ENCODE measurements around the gene ZNF175.
"Not testable (repeated sequence)": the region's sequence is repeated elsewhere in the genome, so short reads cannot be mapped to it uniquely, and the experiment has no call there.

The ZNF175 gene

DNA sequence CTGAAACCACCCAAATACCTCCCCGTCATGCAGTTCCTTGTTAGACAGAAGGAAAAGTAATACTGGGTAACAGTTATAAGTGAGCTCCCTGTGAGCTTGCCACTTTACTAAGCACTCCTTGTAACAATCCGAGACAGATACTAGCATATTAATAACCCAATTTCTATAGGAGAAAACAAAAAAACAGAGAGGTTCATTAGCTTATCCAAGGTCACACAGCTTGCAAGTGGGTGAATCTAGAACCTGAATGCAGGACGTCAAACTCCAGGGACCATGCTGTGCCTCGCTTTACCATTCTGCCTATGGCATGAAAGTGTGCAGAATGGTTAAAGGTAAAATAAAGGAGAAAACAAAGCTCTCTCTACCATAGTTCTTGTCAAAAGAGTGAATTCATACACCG is 43.7 kb downstream of the ZNF175 start:
- Histone ChIP-seq H3K4me1 (ENCODE audit: insufficient read depth, low read length) (no peaks in the 10 kb centered on the region), H3K9me3 (ENCODE audit: low read length) (no peaks in the 10 kb centered on the region), H3K27ac (ENCODE audit: low read depth, low read length) (no peak overlapping the region), H3K4me3 (ENCODE audit: low read depth in 1 of 2, low read length in 2 of 2) (no peak overlapping the region), H3K36me3 (ENCODE audit: insufficient read depth, low read length) (no peaks in the 10 kb centered on the region), H3K27me3 (ENCODE audit: control insufficient read depth in 1 of 2, insufficient read depth in 2 of 2, low read length in 2 of 2) (peaks cover 8 to 18% of the 10 kb centered on the region in 2 donors), H3K9ac (ENCODE audit: low read length) (no peak overlapping the region)

DNA sequence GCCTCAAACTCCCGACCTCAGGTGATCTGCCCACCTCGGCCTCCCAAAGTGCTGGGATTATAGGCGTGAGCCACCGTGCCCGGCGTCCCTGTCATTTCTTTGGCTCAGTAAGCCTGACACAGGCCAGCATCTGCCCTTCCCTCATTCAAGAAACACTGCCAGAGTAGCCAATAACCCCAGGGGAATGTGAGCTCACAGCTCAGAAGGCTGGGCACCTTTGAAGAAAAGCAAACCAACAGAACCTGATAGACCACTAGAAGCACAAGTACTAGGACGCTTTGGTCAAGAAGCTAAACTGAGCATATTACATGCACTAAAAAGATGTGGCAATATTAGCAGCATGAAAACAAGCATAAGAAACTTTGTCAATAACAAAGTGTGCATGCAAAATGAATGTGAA is 44.9 kb downstream of the ZNF175 start:
- Histone ChIP-seq H3K9ac (ENCODE audit: low read length) (no peak overlapping the region), H3K27me3 (ENCODE audit: control insufficient read depth in 1 of 2, insufficient read depth in 2 of 2, low read length in 2 of 2) (peaks cover 8 to 18% of the 10 kb centered on the region in 2 donors), H3K27ac (ENCODE audit: low read depth, low read length) (no peak overlapping the region), H3K9me3 (ENCODE audit: low read length) (no peaks in the 10 kb centered on the region), H3K4me1 (ENCODE audit: insufficient read depth, low read length) (no peaks in the 10 kb centered on the region), H3K36me3 (ENCODE audit: insufficient read depth, low read length) (no peaks in the 10 kb centered on the region), H3K4me3 (ENCODE audit: low read depth in 1 of 2, low read length in 2 of 2) (no peak overlapping the region)

DNA sequence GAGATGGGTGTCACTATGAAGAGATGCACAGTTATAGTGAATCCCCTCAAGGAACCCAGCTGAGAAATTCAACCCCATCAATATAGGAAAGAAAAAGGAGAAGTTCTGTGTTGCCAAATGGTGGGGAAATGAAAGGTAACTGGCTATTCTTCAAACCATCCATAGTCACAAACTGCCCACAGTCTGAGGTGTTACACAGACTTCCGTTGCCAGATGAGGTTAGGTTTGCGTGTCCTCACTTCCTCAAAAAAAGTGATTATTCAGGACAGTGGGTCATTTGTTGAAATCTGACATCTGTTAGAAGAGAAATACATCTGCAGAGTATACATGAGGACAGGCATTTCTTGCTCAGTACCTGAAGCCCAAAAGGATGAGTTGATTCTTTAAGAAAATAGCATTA is 50.1 kb downstream of the ZNF175 start:
- Histone ChIP-seq H3K36me3 (ENCODE audit: insufficient read depth, low read length) (no peaks in the 10 kb centered on the region), H3K4me3 (ENCODE audit: low read depth in 1 of 2, low read length in 2 of 2) (no peak overlapping the region), H3K9ac (ENCODE audit: low read length) (no peak overlapping the region), H3K4me1 (ENCODE audit: insufficient read depth, low read length) (no peaks in the 10 kb centered on the region), H3K27ac (ENCODE audit: low read depth, low read length) (no peak overlapping the region), H3K9me3 (ENCODE audit: low read length) (no peaks in the 10 kb centered on the region), H3K27me3 (ENCODE audit: control insufficient read depth in 1 of 2, insufficient read depth in 2 of 2, low read length in 2 of 2) (no peaks in the 10 kb centered on the region)

DNA sequence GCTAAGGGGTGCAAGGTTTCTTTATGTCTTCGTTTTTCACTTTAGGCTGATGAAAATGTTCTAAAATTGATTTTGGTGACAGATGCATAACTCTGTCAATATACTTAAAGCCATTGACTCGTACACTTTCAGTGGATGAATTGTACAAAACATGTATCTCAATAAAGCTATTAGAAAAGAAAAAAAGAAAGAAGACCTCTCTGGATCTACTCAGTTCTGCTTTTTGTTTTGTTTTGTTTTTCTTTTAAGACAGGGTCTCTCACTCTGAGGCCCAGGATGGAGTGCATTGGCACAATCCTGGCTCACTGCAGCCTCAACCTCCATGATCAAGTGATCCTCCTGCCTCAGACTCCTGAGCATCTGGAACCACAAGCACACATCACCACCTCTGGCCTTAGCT is 55.6 kb downstream of the ZNF175 start:
- no peak overlapping the region for H3K4me3 ChIP-seq (ENCODE audit: low read depth in 1 of 2, low read length in 2 of 2)
- no peaks in the 10 kb centered on the region for H3K9me3 ChIP-seq (ENCODE audit: low read length)
- H3K4me1 ChIP-seq (ENCODE audit: insufficient read depth, low read length): no peaks in the 10 kb centered on the region
- no peaks in the 10 kb centered on the region for H3K36me3 ChIP-seq (ENCODE audit: insufficient read depth, low read length)
- peaks cover 0 to 7% of the 10 kb centered on the region in 2 donors for H3K27me3 ChIP-seq (ENCODE audit: control insufficient read depth in 1 of 2, insufficient read depth in 2 of 2, low read length in 2 of 2)
- H3K9ac ChIP-seq (ENCODE audit: low read length): no peak overlapping the region
- no peak overlapping the region for H3K27ac ChIP-seq (ENCODE audit: low read depth, low read length)

DNA sequence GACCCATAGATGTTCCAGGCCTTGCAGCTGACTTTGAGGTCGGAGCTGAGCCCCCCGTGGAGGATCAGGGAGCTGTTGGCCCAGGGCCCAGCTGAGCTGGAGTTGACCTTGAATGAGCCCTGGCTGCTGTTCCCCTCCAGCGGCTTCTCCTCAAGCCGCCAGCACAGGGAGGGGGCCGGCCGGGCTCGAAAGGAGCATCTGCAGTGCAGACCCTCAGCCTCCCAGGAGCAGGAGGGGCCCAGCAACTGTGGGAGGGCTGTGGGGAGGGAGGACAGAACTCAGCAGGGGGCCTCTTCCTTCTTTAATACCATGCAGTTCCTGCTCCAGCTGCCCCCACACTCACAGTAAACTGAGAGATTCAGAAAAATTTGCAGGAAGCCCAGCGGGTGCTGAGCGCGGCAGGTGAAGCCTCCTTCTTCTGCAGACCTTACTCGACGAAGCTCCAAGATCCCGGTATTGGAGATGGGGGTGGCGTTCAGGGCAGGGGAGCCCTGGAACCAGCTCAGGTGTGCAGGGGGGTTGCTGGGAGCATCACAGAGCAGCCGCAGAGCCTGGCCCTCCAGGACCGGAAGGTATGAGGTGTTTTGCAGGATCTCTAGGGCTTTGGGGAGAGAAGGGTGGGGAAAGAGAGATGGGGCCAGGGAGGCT is 56.5 kb downstream of the ZNF175 start:
- no peaks in the 10 kb centered on the region for H3K4me1 ChIP-seq (ENCODE audit: insufficient read depth, low read length)
- H3K4me3 ChIP-seq (ENCODE audit: low read depth in 1 of 2, low read length in 2 of 2): no peak overlapping the region
- no peaks in the 10 kb centered on the region for H3K9me3 ChIP-seq (ENCODE audit: low read length)
- peaks cover 0 to 7% of the 10 kb centered on the region in 2 donors for H3K27me3 ChIP-seq (ENCODE audit: control insufficient read depth in 1 of 2, insufficient read depth in 2 of 2, low read length in 2 of 2)
- H3K27ac ChIP-seq (ENCODE audit: low read depth, low read length): no peak overlapping the region
- no peak overlapping the region for H3K9ac ChIP-seq (ENCODE audit: low read length)
- no peaks in the 10 kb centered on the region for H3K36me3 ChIP-seq (ENCODE audit: insufficient read depth, low read length)

DNA sequence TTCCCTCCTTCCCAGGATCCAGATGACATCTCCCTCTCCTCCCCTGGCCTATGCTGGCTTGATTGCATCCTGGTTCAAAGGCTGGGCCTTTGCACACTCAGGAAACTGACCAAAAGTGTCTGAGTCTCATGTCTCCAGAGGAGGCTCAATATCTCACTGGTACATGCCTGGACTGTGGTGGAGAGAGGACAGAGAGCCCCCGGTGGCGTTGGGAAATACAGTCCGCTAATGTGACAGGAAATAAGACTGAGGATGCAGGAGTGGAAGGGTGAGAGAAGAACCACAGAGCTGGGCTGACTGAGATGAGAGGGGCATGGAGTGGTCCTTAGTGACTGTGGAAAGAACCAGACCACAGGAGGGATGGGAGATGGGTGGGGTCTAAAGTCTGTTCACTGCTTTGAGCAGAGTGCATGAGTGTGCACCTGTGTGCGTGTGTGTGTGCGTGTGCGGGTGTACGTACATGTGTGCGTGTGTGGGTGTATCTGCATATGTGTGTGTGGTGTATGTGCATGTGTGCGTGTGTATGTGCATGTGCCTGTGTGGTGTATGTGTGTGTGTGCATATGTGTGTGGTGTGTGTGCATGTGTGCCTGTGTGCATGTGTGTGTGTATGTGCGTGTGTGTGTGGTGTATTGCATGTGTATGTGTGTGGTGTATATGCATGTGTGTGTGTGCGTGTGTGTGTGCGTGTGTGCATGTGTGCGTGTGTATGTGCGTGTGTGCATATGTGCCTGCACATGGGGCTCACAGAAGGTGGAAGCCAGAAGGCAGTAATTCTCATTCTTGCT is 57.3 kb downstream of the ZNF175 start:
- Histone ChIP-seq H3K9me3 (ENCODE audit: low read length) (no peaks in the 10 kb centered on the region), H3K27ac (ENCODE audit: low read depth, low read length) (no peak overlapping the region), H3K4me3 (ENCODE audit: low read depth in 1 of 2, low read length in 2 of 2) (no peak overlapping the region), H3K27me3 (ENCODE audit: control insufficient read depth in 1 of 2, insufficient read depth in 2 of 2, low read length in 2 of 2) (peaks cover 0 to 7% of the 10 kb centered on the region in 2 donors), H3K4me1 (ENCODE audit: insufficient read depth, low read length) (no peaks in the 10 kb centered on the region), H3K9ac (ENCODE audit: low read length) (no peak overlapping the region), H3K36me3 (ENCODE audit: insufficient read depth, low read length) (no peaks in the 10 kb centered on the region)

DNA sequence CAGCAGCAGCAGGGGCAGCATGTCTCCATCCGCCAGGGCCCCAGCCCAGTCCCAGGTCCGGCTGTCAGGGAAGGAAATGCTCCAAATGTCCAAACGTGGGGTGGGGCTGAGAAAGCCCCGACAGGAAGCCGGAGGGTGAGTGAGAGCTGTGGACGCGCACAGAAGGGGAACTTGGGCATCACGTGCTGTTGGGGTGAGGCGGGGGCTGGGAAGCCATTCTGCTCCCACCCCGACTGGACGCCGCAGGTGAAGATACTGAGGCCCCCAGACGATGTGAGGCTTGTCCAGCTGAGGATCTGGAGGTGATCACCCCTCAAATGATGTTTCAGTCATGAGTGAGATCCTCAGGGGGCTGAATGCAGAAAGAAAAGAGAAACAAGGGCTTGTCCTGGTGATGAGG is 59.2 kb downstream of the ZNF175 start, which contains the start of gene SIGLEC5:
Gene SIGLEC5, minus strand, starts transcription at position 87 of the 400 bp plus-strand sequence. Its CDS starts 66 bp downstream, at position 21.
- H3K4me3 ChIP-seq (ENCODE audit: low read depth in 1 of 2, low read length in 2 of 2); H3K9me3 ChIP-seq (ENCODE audit: low read length); H3K4me1 ChIP-seq (ENCODE audit: insufficient read depth, low read length); H3K27me3 ChIP-seq (ENCODE audit: control insufficient read depth in 1 of 2, insufficient read depth in 2 of 2, low read length in 2 of 2); H3K36me3 ChIP-seq (ENCODE audit: insufficient read depth, low read length); H3K9ac ChIP-seq (ENCODE audit: low read length); H3K27ac ChIP-seq (ENCODE audit: low read depth, low read length): not testable (repeated sequence)

DNA sequence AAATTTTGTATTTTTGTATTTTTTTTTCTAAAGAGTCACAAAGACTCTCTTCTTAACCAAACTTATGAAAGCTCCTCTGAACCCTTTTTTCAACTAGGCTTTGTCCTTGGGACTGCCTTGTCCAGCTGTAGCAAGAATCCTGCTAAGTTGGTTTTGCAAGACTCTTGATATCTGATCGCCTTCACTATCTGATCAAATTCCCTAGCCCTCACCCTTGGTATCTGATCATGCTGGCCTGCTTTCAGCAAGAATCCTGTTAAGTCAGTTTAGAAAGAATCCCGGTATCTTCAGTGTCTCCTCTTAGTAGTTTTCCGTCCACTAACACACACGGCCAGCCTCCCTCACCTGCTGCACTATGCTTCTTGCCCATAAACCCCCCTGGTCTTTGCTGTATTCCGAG is 61.0 kb downstream of the ZNF175 start:
- Histone ChIP-seq H3K9ac (ENCODE audit: low read length) (no peak overlapping the region), H3K4me1 (ENCODE audit: insufficient read depth, low read length) (no peaks in the 10 kb centered on the region), H3K9me3 (ENCODE audit: low read length) (no peaks in the 10 kb centered on the region), H3K27me3 (ENCODE audit: control insufficient read depth in 1 of 2, insufficient read depth in 2 of 2, low read length in 2 of 2) (peaks cover 0 to 5% of the 10 kb centered on the region in 2 donors), H3K36me3 (ENCODE audit: insufficient read depth, low read length) (no peaks in the 10 kb centered on the region), H3K4me3 (ENCODE audit: low read depth in 1 of 2, low read length in 2 of 2) (no peak overlapping the region), H3K27ac (ENCODE audit: low read depth, low read length) (no peak overlapping the region)

DNA sequence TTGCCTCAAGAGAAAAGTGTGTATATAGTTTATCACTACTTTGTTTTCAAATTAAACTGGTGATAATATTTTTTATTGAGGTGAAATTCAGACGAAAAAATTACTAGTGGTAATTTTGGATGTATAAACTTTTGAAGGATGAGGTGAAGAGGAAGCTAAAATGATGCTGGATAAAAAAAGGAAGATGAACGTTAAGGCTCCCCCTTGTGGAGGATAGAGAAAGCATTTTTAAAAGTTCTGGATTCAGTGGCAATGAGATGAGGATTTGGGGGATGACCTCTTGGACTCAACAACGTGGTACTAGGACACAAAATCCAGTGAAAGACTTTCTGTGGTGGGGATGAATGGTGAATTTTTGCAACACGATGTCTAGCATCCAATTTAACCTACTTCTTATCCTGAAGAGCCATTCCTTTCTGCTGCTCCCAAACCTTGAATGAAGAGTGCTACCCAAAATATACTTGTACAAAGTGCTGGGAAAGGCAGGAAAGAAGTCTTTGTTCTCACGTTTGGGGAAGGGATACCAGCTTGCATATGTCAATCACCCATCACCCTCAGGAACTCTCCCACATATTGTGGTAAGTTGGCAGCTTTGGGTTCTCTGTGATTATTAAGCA is 66.4 kb downstream of the ZNF175 start:
- Histone ChIP-seq H3K27me3 (ENCODE audit: control insufficient read depth in 1 of 2, insufficient read depth in 2 of 2, low read length in 2 of 2) (no peaks in the 10 kb centered on the region), H3K27ac (ENCODE audit: low read depth, low read length) (no peak overlapping the region), H3K9me3 (ENCODE audit: low read length) (no peaks in the 10 kb centered on the region), H3K4me3 (ENCODE audit: low read depth in 1 of 2, low read length in 2 of 2) (no peak overlapping the region), H3K36me3 (ENCODE audit: insufficient read depth, low read length) (no peaks in the 10 kb centered on the region), H3K9ac (ENCODE audit: low read length) (no peak overlapping the region), H3K4me1 (ENCODE audit: insufficient read depth, low read length) (no peaks in the 10 kb centered on the region)

DNA sequence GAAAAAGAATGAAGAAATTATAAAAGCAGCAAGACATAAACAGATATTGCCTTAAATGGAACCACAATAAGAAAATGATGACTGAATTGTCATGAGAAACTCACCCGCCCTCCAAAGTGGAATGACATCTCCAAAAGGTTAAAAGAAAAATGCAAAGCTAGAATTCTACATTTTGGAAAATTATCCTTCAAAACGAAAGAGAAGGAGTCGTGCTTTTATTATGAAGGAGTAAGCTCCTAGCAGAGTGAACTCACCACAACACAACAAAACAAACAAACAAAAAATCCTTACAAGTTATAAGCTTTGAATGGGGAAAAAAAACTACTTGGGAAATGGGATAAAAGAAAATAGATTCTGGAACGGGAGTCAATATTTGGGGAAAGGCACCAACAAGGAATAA is 68.8 kb downstream of the ZNF175 start:
- Histone ChIP-seq H3K4me3 (ENCODE audit: low read depth in 1 of 2, low read length in 2 of 2) (no peak overlapping the region), H3K27me3 (ENCODE audit: control insufficient read depth in 1 of 2, insufficient read depth in 2 of 2, low read length in 2 of 2) (no peaks in the 10 kb centered on the region), H3K4me1 (ENCODE audit: insufficient read depth, low read length) (no peaks in the 10 kb centered on the region), H3K9me3 (ENCODE audit: low read length) (no peaks in the 10 kb centered on the region), H3K36me3 (ENCODE audit: insufficient read depth, low read length) (no peaks in the 10 kb centered on the region), H3K9ac (ENCODE audit: low read length) (no peak overlapping the region), H3K27ac (ENCODE audit: low read depth, low read length) (no peak overlapping the region)

DNA sequence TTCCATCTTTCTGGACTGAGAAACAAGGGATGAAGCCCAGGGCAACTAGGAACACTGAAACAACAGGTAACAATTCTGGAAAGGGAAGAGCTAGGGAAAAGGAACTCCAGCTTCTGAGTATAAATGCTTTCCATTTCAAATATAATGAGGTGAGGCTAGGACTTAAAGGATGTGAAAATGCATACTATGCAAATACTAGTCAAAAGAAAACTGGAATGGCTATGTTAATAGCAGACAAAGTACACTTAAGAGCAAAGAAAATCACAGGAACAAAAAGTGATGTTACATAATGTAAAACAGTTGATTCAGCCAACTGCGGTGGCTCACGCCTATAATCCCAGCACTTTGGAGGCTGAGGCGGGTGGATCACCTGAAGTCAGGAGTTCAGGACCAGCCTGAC is 69.3 kb downstream of the ZNF175 start:
- Histone ChIP-seq H3K27me3 (ENCODE audit: control insufficient read depth in 1 of 2, insufficient read depth in 2 of 2, low read length in 2 of 2) (no peaks in the 10 kb centered on the region), H3K4me3 (ENCODE audit: low read depth in 1 of 2, low read length in 2 of 2) (no peak overlapping the region), H3K9ac (ENCODE audit: low read length) (no peak overlapping the region), H3K4me1 (ENCODE audit: insufficient read depth, low read length) (no peaks in the 10 kb centered on the region), H3K36me3 (ENCODE audit: insufficient read depth, low read length) (no peaks in the 10 kb centered on the region), H3K27ac (ENCODE audit: low read depth, low read length) (no peak overlapping the region), H3K9me3 (ENCODE audit: low read length) (no peaks in the 10 kb centered on the region)
